Measurements from ENCODE around the gene CYP4F3. TPM values are rescaled to one million over a fixed set of nuclear protein-coding genes. Genes with fewer than 3 reads are reported as not detected.

The CYP4F3 gene
- polyA plus RNA-seq, 3 donors, result 0.56 to 1.2 (median 0.92) TPM

DNA sequence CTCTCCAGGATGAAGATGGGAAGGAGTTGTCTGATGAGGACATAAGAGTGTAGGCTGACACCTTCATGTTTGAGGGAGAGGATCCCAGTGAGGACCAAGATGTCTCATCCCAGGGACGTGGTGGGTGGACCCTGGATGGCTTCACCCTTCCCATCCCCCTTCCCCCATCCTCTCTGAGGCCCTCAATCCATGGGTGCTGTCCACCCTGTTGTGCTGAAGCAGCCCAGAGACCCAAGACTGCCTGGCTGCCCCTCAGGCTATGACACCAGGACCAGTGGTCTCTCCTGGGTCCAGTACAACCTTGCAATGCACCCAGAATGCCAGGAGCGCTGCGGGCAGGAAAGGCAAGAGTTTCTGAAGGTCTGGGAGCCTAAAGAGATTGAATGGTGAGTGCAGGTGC lies 28.7 kb downstream of the CYP4F3 start:
- Mint-ChIP-seq H3K4me3 (no peak overlapping the region), H3K9me3 (peaks cover 0 to under 1% (median 0%) of the 10 kb centered on the region in 7 donors), H3K4me1 (peaks cover 21% of the 10 kb centered on the region), H3K27me3 (ENCODE audit: low read depth in 3 of 3) (peaks cover 3 to 6% (median 5%) of the 10 kb centered on the region in 3 donors), H3K27ac (peak overlapping the region in 1 of 7 donors; percentile 24), H3K36me3 (no peaks in the 10 kb centered on the region)
- 33% methylated on average over 1 of the region's 3 CpGs for WGBS (ENCODE audit: insufficient coverage)
- no peak overlapping the region for H3K4me2 ChIP-seq (replicated peaks; ENCODE audit: extremely low read depth, low read length, poor library complexity, severe bottlenecking)
- no peak overlapping the region for H3K9ac ChIP-seq (ENCODE audit: insufficient read depth, low read length, poor library complexity, severe bottlenecking)
- H3K36me3 ChIP-seq (replicated peaks in 1 of 2; ENCODE audit: control insufficient read depth in 1 of 2, insufficient read depth in 2 of 2, low read length in 2 of 2), result no peaks in the 10 kb centered on the region
- H3K27me3 ChIP-seq (ENCODE audit: control insufficient read depth in 2 of 2, insufficient read depth in 2 of 2, low read length in 2 of 2), result no peaks in the 10 kb centered on the region
- no peak overlapping the region for H2AFZ ChIP-seq (ENCODE audit: insufficient read depth, low read depth, low read length, poor library complexity, severe bottlenecking)
- H3K4me3 ChIP-seq (replicated peaks in 1 of 3; ENCODE audit: low read depth in 2 of 3, low read length in 3 of 3), result no peak overlapping the region
- no peaks in the 10 kb centered on the region for H3K9me3 ChIP-seq (replicated peaks in 1 of 2; ENCODE audit: control insufficient read depth in 1 of 2, insufficient read depth in 1 of 2, low read length in 2 of 2)
- H4K20me1 ChIP-seq (ENCODE audit: insufficient read depth, low read length), result no peaks in the 10 kb centered on the region
- H3K27ac ChIP-seq (ENCODE audit: low read depth in 1 of 2, low read length in 2 of 2), result no peak overlapping the region
- H3K4me1 ChIP-seq (ENCODE audit: control insufficient read depth in 1 of 2, insufficient read depth in 2 of 2, low read length in 2 of 2), result peaks cover 24 to 27% of the 10 kb centered on the region in 2 donors
- TF ChIP-seq, protein P1, sequence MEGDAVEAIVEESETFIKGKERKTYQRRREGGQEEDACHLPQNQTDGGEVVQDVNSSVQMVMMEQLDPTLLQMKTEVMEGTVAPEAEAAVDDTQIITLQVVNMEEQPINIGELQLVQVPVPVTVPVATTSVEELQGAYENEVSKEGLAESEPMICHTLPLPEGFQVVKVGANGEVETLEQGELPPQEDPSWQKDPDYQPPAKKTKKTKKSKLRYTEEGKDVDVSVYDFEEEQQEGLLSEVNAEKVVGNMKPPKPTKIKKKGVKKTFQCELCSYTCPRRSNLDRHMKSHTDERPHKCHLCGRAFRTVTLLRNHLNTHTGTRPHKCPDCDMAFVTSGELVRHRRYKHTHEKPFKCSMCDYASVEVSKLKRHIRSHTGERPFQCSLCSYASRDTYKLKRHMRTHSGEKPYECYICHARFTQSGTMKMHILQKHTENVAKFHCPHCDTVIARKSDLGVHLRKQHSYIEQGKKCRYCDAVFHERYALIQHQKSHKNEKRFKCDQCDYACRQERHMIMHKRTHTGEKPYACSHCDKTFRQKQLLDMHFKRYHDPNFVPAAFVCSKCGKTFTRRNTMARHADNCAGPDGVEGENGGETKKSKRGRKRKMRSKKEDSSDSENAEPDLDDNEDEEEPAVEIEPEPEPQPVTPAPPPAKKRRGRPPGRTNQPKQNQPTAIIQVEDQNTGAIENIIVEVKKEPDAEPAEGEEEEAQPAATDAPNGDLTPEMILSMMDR (IDR thresholded peaks at IDR 0.05), result no peak
- DNase-seq, result no peak
- intact Hi-C loops (cut with micrococcal nuclease), result no loop called here
- no peaks in the 10 kb centered on the region for H3K79me2 ChIP-seq (ENCODE audit: insufficient read depth, low read length)

DNA sequence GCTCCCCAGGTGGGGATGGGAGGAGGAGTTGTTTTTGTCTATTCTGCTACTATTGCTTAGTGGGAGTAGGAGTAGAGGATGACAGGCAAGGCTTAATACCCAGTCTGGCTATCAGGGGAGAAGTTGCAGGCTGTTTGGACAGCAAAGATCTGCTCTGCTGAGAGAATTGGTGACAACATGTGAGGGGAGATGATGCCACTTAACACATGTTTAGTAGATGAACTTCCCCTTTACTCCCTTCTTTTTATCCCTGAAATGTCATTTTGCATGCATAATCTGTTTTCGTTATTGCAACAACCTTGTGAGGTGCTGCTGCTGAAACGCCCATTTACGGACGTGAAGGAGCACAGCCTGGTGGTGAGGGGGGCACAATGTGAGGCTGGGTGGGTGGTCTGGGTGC lies 29.2 kb downstream of the CYP4F3 start:
- WGBS (ENCODE audit: insufficient coverage), result 60% methylated on average over 2 of the region's 4 CpGs
- intact Hi-C loops (cut with micrococcal nuclease), result no loop called here
- H3K27ac Mint-ChIP-seq, result peak overlapping the region in 1 of 7 donors; percentile 9
- Histone ChIP-seq H3K36me3 (replicated peaks in 1 of 2; ENCODE audit: control insufficient read depth in 1 of 2, insufficient read depth in 2 of 2, low read length in 2 of 2) (no peaks in the 10 kb centered on the region), H3K9ac (ENCODE audit: insufficient read depth, low read length, poor library complexity, severe bottlenecking) (no peak overlapping the region), H3K4me1 (ENCODE audit: control insufficient read depth in 1 of 2, insufficient read depth in 2 of 2, low read length in 2 of 2) (peaks cover 24 to 27% of the 10 kb centered on the region in 2 donors), H3K27ac (ENCODE audit: low read depth in 1 of 2, low read length in 2 of 2) (no peak overlapping the region), H3K4me2 (replicated peaks; ENCODE audit: extremely low read depth, low read length, poor library complexity, severe bottlenecking) (no peak overlapping the region), H2AFZ (ENCODE audit: insufficient read depth, low read depth, low read length, poor library complexity, severe bottlenecking) (no peak overlapping the region), H4K20me1 (ENCODE audit: insufficient read depth, low read length) (no peaks in the 10 kb centered on the region), H3K9me3 (replicated peaks in 1 of 2; ENCODE audit: control insufficient read depth in 1 of 2, insufficient read depth in 1 of 2, low read length in 2 of 2) (no peaks in the 10 kb centered on the region), H3K4me3 (replicated peaks in 1 of 3; ENCODE audit: low read depth in 2 of 3, low read length in 3 of 3) (no peak overlapping the region), H3K27me3 (ENCODE audit: control insufficient read depth in 2 of 2, insufficient read depth in 2 of 2, low read length in 2 of 2) (no peaks in the 10 kb centered on the region), H3K79me2 (ENCODE audit: insufficient read depth, low read length) (no peaks in the 10 kb centered on the region)
- H3K4me1 Mint-ChIP-seq, result peaks cover 21% of the 10 kb centered on the region
- DNase-seq, result peak in 1 of 3 donors; percentile 9
- no peak overlapping the region for H3K4me3 Mint-ChIP-seq
- H3K27me3 Mint-ChIP-seq (ENCODE audit: low read depth in 3 of 3), result peaks cover 2 to 4% (median 3%) of the 10 kb centered on the region in 3 donors
- no peaks in the 10 kb centered on the region for H3K36me3 Mint-ChIP-seq
- peaks cover 0 to 1% (median 0%) of the 10 kb centered on the region in 7 donors for H3K9me3 Mint-ChIP-seq
- TF ChIP-seq, protein P1 (IDR thresholded peaks at IDR 0.05), result no peak

Data from CD14-positive monocyte (primary cell).